Right forelimb (tissue), 1 donor: ENCODE data around the gene DIPK1C.
A peak's percentile ranks its signal among the peaks of the same experiment; 100 is the strongest.
"Not testable (repeated sequence)": the region's sequence is repeated elsewhere in the genome, so short reads cannot be mapped to it uniquely, and the experiment has no call there.

Source experiments
- DNase-seq: peaks from one replicate; pipeline ENCODE4 v3.0.0-alpha.2; 2018

DIPK1C gene

DNA sequence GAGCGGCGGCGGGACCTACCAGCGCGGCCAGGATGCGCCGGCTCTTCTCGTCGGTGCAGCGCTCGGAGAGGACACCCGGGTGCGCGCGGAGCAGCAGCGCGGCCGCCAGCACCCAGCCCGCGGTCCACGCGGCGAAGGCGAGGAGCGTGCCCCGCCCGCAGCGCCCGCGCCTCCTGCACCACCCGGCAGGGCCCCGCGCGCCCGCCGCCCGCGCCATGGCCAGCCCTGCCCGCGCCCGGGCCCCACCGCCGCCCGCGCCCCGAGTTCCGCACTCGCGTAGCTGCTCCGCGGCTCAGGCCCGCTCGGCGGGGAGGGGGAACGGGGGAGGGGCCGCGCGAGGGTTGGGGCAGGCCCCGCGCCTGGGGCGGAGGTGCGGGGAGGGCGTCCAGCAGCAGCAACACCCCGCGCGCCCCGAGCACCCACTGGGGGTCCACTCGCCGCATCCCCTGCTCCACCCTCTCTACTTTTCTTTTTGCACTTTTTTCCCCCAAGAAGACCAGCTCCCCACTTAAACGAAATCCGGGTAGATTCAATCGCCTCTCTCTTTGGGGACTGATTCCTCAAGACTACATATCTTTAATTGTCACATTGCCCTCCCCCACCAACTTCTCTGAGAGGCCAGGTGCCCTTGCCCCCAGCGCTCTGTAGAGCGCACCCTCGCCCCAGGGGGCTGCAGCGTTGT, at the start of gene DIPK1C:
DIPK1C (minus strand) TSS at position 266 of the 682 bp plus-strand sequence; CDS start at position 217, 49 bp downstream.
- no peak for DNase-seq

DNA sequence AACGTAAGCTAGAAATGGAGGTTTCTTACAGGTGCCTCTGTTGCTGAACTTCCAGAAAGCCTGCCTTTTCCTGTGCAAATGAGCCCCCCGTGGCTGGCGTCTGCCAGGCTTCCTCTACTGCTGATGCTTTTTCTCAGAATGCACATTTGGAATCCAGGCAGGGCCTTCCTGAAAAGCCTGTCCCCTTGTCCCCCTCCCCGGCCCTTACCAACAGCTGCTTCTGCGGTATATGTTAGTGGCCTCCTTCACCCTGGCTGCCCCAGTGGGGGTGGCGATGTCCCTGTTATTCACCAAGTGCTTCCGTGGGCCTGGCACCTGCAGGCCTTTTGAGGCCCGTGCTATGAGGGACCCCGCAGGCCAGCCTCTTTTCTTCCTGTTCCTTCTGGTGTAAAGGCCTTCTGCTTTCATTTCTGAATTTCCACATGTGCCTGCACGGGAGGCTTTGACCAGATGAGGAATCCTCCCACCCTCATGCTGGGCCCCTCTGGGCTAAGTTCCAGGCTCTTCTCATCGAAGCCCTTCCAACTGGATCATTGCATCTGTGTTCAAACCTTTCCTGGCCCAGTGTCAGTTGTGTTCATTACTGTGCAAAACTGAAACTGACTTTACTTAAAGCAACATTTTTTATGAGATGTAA, 49.5 kb upstream of the DIPK1C start:
- DNase-seq: peak; percentile 94

DNA sequence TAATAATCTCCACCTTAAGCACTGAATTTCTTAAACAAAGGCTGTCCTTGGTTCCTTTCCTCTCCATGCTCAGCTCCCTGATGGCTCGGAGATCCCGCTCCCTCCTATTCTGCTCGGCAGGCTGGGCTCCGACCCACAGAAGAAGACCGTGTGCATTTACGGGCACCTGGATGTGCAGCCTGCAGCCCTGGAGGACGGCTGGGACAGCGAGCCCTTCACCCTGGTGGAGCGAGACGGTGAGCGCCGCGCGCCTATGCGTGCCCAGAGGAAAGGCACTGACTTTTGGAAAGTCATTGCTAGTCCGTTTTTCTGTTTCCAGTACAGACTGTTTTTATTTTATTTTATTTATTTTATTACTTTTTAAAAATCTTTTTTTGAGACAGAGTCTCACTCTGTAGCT, 48.7 kb upstream of the DIPK1C start:
- DNase-seq: no peak

DNA sequence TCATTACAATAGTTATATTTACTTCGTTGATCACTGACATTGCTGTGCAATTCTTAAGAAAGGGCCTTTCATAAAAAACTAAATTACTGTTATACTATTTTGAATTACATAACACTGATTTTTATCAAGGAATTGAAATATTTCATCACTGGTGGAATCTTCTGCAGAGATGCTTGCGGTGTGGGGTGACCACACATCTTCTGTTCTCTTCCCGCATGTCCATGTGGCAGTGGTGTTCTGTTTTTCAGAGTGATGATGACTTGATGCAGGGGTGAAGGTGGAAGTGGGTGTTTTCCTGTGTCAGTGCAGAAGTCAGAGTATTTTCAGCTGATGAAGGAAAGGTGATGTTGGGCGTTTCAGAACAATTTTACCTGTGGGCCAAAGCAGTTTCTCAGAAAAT, 46.0 kb upstream of the DIPK1C start:
- no peak for DNase-seq

DNA sequence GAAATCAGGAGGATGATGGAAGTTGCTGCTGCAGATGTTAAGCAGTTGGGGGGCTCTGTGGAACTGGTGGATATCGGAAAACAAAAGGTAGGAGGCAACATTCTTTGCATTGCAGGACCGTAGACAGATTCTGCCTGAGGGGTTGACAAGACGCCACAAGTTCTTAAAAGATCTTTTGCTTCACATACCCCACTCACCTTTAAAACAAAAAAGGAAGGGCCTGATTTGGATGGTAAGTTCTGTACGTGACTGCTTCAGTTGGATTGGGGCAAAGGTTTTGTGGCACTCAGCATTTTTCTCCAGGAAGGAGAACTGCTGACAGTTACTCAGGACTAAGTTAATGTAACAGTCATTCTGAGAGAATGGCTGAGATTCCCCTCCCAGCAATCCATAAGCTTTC, 44.3 kb upstream of the DIPK1C start:
- peak; percentile 30 for DNase-seq

DNA sequence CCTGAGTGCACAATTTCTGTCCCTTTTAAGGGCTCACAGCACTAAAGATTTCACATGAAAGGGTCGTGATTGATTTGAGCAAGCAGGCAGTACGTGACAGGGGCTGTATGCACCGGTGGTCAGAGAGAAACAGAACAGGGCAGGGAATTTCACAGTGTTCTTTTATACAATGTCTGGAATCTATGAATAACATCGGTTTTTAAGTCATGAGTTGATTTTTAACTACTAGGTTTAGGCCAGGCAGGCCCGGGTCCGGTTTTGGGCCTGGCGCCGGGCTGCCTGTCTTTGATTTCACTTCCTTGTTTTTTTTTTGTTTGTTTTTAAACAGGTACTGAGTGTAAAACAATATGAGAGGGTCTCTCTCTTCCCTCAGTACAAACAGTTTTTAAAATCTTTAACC, 43.7 kb upstream of the DIPK1C start:
- not testable (repeated sequence) for DNase-seq

DNA sequence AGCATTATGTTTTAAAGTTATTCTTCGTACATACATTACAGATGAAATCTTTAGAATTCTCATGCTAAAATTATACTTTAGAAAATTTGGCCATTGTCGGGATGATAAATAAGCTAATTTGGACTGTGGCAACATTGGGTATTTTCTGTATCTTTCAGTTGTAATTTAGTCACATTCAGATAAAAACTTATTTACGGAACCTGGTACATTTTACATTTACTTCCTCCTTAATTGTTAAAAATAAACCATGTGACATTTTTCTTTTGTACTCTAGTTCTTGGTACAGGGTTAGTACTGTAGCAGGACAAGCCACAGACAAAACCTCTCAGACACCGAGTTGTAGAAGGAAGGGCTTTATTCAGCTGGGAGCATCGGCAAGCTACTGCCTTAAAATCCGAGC, 43.3 kb upstream of the DIPK1C start:
- no peak for DNase-seq

DNA sequence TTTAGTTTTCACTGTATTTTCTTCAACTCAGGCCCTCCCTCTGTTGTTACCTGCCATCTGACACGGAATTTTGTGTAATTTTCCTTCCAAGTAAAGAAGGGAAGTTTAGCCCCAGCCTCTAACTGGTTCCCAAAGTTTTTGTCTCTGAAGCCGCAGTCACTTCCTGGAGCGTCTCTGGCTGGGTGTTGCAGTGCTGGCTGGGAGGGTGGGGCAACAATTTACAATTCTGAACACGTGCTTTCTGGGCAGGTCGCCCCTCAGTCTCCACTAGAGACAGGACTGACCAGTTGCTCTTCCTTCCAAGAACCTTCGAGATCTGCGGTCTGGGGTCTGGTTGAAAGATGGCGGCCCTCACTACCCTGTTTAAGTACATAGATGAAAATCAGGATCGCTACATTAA, 42.5 kb upstream of the DIPK1C start:
- DNase-seq: no peak

DNA sequence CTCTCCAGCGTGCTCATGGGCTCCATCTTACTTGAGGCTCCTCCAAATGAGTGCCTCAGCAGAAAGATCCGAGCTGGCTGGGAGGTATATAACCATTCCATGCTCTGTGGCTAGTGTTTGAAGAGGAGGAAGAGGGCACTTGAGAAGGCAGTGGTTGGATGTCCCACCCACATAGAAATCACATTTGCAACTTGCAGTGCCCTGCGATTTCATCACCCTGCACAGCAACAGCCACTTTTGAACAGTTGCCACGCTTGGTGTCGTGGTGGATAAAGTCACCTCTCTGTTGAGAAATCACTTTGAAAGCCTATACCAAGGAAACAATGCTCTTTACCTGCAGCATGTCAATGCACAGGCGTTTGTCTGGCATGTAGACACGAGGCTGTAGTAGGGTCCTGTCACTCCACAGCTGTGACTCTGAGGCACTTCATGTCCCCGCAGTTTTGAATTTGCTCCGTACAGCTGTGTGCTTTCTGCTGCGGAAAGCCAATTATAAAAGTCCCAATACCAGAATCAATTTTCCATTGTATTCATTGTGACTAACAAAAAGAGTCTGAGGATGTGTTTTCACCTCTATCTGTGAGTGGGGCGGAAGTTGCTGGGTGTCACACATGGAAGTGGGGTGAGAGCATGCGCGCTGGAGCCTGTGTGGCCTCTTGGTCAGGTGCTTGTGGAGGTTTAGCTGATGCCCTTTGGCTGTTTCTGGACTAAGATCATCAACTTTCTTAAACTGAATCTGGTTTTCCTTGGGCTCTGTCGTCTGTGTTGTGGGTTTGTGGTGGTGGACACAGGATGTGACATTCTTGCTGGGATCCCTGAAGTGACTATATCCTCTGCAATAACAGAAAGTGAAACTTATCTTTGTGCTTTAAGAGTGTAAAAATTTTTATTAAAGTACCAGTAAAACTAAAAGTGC, 41.9 kb upstream of the DIPK1C start:
- DNase-seq: no peak

DNA sequence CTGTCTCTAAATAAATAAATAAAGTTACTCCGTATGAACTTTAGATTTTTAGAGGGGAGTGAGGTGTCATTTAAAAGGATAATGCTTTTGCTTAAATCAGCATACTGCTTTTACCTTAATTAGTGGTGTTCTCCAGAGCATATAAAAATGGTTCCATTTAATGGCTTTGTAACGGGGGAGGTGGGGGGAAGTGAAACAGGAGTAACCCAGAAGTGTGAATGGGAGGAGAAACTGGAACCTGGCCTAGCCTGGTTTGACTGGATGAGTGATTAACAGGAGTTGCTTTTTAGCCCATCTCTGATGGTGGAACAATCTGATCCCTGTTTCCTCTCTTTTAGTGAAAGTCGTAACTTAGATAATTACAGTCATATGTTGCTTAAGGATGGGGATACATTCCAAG, 40.7 kb upstream of the DIPK1C start:
- no peak for DNase-seq

DNA sequence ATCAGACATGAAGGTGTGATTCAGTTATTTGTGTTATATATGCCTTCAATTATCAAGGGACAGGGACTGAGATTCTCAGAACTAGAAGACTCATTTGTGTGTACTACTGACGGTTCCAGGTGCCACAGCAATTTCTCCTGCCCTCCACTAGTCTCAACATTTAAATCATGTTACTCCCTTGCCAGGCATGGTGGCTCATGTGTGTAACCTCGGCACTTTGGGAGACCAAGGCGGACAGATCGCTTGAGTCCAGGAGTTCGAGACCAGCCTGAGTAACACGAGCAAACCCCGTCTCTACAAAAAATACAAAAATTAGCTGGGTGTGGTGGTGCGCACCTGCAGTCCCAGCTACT, 40.2 kb upstream of the DIPK1C start:
- DNase-seq: no peak

DNA sequence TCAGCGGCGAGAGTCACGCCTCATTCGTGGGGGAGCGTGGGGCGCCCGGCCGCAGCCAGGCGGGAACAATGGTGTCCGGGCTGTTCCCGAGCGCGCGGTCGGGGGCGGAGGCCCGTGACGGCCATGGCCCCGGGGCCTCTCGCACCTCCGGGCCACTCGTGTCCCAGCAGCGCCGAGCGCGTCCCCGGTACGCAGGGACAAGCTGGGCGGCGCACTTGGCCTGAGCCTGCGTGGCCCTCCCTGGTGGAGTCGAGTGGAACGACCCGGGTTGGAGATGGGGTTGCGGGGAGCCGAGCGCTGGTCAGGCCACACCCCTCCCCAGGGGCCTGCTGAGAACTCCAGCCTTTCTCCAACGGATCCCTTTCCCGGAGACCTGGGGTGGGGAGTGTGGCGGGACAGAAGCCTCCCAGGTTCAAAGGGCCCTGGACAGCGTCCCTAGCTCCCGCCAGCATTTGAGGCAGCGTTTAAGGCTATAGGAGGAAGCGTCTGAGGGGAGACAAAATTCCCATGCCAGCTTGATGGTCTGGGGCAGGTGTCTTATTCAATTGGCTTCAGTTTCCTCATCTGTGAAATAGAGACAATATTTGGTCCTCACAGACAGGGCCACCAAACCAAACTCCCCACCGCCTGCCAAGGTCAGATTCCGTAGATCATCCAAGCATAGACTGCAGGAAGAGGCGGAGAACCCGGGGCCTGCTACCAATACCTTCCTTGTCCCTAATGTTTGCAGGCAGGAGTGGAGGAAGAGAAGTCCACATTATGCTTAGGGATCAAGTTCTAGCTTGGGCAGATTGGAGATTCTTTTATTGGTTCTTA, 39.6 kb upstream of the DIPK1C start:
- peak; percentile 78 for DNase-seq

DNA sequence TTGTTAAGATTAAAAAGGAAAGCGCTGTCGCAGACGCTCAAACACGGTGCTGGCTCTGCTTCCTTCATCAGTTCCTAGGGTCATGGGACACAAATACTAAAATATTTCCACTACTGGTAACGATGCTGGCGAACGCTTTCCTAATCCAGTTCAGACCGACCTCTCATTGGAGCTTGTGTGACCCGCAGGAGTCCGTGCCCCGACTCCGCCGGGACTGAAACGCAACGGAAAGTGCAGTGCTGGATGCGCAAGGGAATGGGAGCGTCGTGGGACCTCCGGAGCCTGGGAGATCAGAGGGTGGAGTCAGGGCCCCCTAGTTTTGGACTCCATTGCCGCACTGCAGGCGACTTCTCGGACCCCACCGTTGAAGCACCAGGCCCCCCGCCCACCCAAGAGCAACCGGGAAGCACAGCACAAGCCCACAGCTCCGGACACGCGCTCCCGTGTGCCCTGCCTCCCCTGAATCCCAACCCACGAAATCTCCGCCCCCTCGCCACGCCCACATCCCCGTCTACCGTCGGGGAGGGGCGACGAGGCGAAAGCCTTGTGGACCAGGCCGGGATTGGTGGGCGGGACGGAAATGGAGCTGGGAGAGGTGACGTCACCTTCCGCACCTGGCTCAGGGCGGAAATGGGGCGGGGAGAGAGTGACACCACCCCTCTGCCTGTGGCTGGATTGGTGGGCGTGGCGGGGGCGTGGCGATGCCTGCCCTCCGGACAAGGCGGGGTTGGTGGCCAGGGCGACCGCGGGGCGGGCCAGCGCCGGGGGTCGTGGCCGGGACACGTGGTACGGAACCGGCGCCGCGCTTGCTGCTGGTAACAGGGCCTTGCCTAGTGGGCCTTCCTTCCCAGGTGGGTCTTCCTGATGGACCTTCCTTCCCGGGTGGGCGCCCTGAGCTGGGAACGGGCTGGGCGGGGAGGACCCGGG, 38.7 kb upstream of the DIPK1C start, which contains the start of gene CNDP2:
CNDP2 (plus strand) TSS at position 783 of the 927 bp plus-strand sequence. CDS start 3,611 bp downstream, outside the sequence.
- peak; percentile 100 for DNase-seq

DNA sequence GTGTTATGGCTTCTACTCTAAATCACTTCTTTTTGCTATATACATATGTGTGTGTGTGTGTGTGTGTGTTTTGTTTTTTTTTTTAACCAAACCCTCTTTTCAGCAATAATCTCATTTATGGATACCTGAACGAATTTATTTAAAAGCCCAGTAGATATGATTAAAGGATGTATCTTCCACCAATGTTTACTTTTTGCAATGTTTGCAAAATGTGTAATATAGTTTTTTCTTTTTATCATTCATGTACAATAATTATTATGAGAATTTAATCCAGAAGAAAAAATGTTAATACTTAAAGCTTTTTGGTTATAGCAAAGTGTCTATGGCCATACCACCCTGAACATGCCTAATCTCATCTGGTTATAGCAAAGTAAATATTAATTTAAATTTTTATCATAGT, 37.4 kb upstream of the DIPK1C start:
- DNase-seq: no peak

DNA sequence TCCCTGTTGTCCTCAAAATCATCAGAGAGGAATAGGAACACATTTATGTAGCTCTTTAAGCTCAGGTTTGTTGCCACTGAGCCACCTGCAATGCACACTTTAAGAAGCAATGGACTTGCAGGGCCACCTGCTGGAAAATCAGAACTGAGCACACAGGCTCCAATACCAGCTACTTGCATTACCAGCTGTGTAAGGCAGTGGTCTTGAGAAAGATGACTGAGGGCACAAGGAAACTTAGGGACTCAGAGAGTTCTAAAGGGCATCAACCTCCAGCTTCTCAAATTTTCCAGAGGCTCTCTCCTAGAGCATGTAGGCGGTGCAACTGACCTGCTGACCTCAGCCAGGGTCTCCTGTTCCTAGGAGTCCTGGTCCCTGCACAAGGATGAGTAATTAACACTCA, 36.6 kb upstream of the DIPK1C start:
- no peak for DNase-seq

DNA sequence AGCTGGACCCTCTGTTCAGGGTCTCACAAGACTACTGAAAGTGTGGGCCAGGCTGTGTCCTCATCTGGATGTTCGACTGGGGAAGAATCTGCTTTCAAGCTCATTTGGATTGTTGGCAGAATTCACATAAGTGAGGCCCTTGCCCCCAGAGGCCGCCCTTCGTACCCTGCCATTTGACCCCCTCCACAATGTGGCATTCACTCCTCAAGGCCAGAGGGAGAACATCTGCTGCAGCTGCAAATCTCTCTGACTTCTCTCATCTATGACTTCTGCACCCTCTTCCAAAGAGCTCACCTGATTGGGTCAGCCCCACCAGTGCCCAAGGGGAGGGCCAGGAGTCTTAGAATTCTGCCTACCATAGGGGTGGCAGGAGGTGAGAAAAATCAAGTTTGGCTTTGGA, 35.2 kb upstream of the DIPK1C start:
- DNase-seq: no peak

DNA sequence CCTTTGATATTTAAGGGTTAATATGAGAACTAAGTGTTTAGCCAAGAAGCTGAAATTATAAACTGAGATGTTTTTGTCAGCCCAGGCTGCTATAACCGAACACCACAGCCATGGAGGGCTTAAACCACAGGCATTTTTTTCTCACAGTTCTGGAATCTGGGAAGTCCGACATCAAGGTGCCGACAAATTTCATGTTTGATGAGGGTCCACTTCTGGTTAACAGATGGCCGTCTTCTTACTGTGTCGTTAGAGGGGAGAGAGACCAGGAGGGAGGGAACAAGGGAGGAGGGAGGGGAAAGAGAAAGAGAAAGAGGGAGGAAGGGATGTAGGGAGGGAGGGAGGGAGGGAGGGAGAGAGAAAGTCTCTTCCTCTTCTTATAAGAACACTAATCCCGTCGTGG, 32.6 kb upstream of the DIPK1C start:
- DNase-seq: no peak

DNA sequence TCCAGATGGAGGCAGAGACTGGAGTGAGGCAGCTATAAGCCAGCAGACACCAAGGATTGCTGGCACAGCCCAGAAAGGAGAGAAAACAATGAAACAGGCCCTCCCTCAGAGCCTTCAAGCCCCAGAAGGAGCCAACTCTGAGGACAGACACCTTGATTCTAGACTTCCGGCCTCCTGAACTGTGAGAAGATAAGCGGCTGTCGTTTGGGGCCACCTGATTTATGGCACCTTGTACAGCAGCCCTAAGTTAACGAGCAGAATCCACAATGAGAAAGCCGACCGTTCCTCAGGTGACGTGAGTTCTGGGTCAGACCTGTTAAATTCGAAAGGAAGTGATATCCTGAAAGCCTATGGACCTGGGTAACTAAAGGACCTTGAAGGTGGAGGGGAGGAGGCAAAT, 31.8 kb upstream of the DIPK1C start:
- no peak for DNase-seq

DNA sequence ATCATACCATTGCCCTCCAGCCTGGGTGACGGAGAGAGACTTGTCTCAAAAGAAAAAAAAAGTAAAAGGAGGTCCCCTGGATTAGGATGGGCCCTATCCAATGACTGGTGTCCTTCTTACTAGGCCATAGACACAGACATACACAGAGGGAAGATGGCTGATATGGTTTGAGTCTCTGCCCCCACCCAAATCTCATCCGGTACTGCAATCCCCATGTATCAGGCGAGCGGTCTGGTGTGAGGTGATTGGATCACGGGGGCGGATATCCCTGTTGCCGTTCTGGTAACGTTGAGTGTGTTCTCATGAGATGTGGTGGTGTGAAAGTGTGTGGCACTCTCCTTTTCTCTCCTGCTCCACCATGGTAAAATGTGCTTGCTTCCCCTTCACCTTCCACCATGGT, 31.2 kb upstream of the DIPK1C start:
- DNase-seq: no peak

DNA sequence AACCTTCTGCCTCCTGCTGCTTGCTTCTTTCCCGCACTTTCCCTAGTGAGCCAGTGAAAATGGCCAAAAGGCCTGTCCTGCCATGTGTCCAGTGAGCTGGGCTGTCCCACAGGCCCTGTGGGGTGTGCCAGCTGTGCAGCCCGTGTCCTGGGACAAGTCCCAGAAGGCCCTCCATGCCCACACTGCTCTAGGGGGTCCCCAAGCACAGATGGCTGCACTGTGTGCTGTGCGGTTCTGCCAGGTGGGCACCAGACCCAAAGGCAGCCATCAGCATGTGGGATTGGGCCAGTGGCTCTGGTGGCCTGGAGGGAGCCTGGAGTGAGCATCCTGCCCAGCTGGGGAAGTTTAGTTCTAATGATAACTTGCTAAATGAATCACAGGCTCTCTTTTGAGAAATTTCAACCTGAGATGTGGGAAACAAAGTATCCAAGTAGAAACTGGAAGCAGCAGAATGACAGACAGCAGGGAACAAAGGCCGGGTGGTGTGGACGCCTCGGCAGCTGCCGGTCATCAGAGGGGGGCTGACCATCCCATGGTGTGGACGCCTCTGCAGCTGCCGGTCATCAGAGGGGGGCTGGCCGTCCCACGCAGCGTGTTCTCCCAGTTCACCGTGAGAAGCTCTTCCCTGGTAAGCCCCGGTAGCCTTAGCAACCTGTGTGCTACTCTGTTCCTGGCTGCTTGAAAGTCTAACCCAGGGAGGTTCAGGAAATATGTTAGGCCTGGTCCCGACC, 29.2 kb upstream of the DIPK1C start:
- no peak for DNase-seq

DNA sequence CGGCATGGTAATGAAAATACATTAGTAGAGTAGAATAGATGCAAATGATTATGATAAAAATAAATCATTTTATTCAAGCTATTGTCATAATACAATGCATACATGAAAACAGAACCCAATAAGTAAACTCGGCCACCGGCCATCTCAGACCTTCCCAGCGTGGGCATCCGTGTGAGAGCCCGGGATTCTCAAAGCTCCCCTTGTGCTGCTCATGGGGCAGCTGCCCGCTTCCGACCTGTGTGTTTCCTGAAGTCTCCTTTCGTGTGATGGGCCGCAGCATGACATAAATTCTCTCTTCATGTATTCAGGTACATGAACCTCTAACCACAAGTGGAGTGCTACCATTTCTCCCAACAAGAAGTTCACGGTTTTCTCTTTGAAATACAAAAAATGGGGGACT, 25.6 kb upstream of the DIPK1C start:
- DNase-seq: no peak
